ENCODE results near the gene HOXC9.

- TF ChIP-seq POLR2A (IDR thresholded peaks at IDR 0.05; ENCODE audit: borderline replicate concordance, extremely low read depth, insufficient read depth, insufficient read length) (no peak), CTCF (IDR thresholded peaks at IDR 0.05 in 2 of 3, conservative IDR thresholded peaks at IDR 0.05 in 1 of 3; ENCODE audit: borderline replicate concordance in 1 of 3, insufficient read depth in 1 of 3, low read depth in 2 of 3, low read length in 2 of 3) (no peak), EZH2 (IDR thresholded peaks at IDR 0.05) (no peak), MAX (IDR thresholded peaks at IDR 0.05) (no peak), TCF7L2 (IDR thresholded peaks at IDR 0.05; ENCODE audit: borderline replicate concordance, extremely low read depth, insufficient read depth, insufficient read length) (no peak)
These were observed 19.3 kb downstream of the HOXC9 start for GRCh38 chr12:54019091-54019811.

Measured in HCT116 (cell line).